Natural killer cell (primary cell): ENCODE data around the gene C2CD2. TPM values are rescaled to one million over a fixed set of nuclear protein-coding genes. Genes with fewer than 3 reads are reported as not detected.

Experiments used
- ATAC-seq, 3 donors: fragments of 150-1000 bp in 2 of 3; fragments of 200-7000 bp in 1 of 3; cut with Tn5 transposase; 1 replicate in 1 of 3; 2 replicates in 2 of 3; pipeline ENCODE4 v1.10.0; 2021; ENCODE audit warnings: mild to moderate bottlenecking in 2 of 3, moderate library complexity in 2 of 3
- DNase-seq, 2 donors: peaks; one replicate each; pipeline versions ENCODE4 v3.0.0 to v3.0.0-alpha.2; 2013 to 2021; ENCODE audit warnings: mixed read lengths in 1 of 2
- H3K27ac ChIP-seq: one replicate; pipeline ENCODE4 v1.5.1; 2013; ENCODE audit warnings: mild to moderate bottlenecking, low read length
- H3K27me3 ChIP-seq: one replicate; pipeline ENCODE4 v1.6.1; 2013; ENCODE audit warnings: low read length; ENCODE audit not compliant: control insufficient read depth, insufficient read depth
- H3K36me3 ChIP-seq: one replicate; pipeline ENCODE4 v1.6.1; 2013; ENCODE audit warnings: low read length; ENCODE audit not compliant: control insufficient read depth, insufficient read depth
- H3K4me1 ChIP-seq: one replicate; pipeline ENCODE4 v1.6.1; 2013; ENCODE audit warnings: low read length; ENCODE audit not compliant: control insufficient read depth, insufficient read depth
- H3K4me3 ChIP-seq: one replicate; pipeline ENCODE4 v1.5.1; 2013; ENCODE audit warnings: low read length
- H3K9me3 ChIP-seq: one replicate; pipeline ENCODE4 v1.6.1; 2013; ENCODE audit warnings: low read length; ENCODE audit not compliant: control insufficient read depth, insufficient read depth
- H3K27ac Mint-ChIP-seq, 2 donors: one replicate each; pipeline ENCODE4 v1.8.0; 2022; ENCODE audit warnings: mild to moderate bottlenecking in 2 of 2, mixed read lengths in 2 of 2, moderate library complexity in 1 of 2
- H3K27me3 Mint-ChIP-seq, 2 donors: one replicate each; pipeline ENCODE4 v1.8.0; 2022; ENCODE audit warnings: low read depth in 2 of 2, mixed read lengths in 2 of 2
- H3K36me3 Mint-ChIP-seq: one replicate; pipeline ENCODE4 v1.8.0; 2022; ENCODE audit warnings: mixed read lengths
- H3K4me1 Mint-ChIP-seq, 2 donors: one replicate each; pipeline ENCODE4 v1.8.0; 2022; ENCODE audit warnings: mixed read lengths in 2 of 2
- H3K4me3 Mint-ChIP-seq: one replicate; pipeline ENCODE4 v1.8.0; 2022; ENCODE audit warnings: mild to moderate bottlenecking, moderate library complexity, mixed read lengths
- H3K9me3 Mint-ChIP-seq, 2 donors: one replicate each; pipeline ENCODE4 v1.8.0; 2022; ENCODE audit warnings: mixed read lengths in 2 of 2
- WGBS: methylation state at CpG from one replicate; pipeline ENCODE4 v1.1.7; 2013; ENCODE audit warnings: missing lambda C conversion rate; ENCODE audit not compliant: insufficient coverage; 5-methylcytosine and 5-hydroxymethylcytosine counted together
- intact Hi-C: fragments of 100-400 bp; cut with micrococcal nuclease; formaldehyde crosslinking; loops from one replicate; pipeline ENCODE4 v1.14.2; 2022
- total RNA-seq, 4 donors: library from RNA; stranded (reverse); fragments of 120-200 nt in 1 of 4; gene quantifications; one replicate each; pipeline versions ENCODE4 v1.2.3 to v1.2.4, GENCODE V29; 2013 to 2022
- TF ChIP-seq, protein P1 (sequence below): fragments of 200-600 bp; IDR thresholded peaks from one replicate; pipeline ENCODE4 v1.8.0; 2022; ENCODE audit warnings: antibody characterized with exemption

C2CD2 gene
- total RNA-seq, 3 donors from 2014 or later (not counting 1 experiment from before 2014, with no cell fraction given), result 2.1 to 10.1 (median 8.9) TPM

DNA sequence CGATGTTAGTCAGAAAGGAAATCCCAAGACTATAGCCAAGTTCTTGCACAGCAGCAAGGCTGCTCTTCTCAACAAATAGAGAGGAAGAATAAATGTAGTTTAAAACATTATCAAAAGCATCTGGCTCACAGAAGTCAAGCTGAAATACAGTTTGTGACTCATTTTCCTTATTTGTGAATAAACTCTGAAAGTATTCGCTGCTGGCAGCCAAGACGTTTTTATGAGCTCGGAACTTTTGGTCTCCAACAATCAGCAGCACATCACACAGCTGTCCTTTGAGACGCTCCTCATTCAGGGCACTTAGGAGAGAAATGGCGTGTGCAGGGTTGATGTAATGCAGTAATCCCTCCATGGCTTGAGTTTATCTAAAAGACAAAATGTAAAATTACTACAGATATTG is 39.9 kb upstream of the C2CD2 start:
- Mint-ChIP-seq H3K4me3 (no peak overlapping the region), H3K9me3 (no peaks in the 10 kb centered on the region), H3K36me3 (peaks cover 8% of the 10 kb centered on the region), H3K27ac (no peak overlapping the region), H3K4me1 (peaks cover 0 to 6% of the 10 kb centered on the region in 2 donors), H3K27me3 (no peaks in the 10 kb centered on the region)
- peaks cover 33% of the 10 kb centered on the region for H3K36me3 ChIP-seq
- H3K4me1 ChIP-seq, result no peaks in the 10 kb centered on the region
- intact Hi-C loops, result no loop called here
- peaks cover 4% of the 10 kb centered on the region for H3K9me3 ChIP-seq
- no peak overlapping the region for H3K27ac ChIP-seq
- no peak overlapping the region for H3K4me3 ChIP-seq
- no peaks in the 10 kb centered on the region for H3K27me3 ChIP-seq
- TF ChIP-seq, protein P1, sequence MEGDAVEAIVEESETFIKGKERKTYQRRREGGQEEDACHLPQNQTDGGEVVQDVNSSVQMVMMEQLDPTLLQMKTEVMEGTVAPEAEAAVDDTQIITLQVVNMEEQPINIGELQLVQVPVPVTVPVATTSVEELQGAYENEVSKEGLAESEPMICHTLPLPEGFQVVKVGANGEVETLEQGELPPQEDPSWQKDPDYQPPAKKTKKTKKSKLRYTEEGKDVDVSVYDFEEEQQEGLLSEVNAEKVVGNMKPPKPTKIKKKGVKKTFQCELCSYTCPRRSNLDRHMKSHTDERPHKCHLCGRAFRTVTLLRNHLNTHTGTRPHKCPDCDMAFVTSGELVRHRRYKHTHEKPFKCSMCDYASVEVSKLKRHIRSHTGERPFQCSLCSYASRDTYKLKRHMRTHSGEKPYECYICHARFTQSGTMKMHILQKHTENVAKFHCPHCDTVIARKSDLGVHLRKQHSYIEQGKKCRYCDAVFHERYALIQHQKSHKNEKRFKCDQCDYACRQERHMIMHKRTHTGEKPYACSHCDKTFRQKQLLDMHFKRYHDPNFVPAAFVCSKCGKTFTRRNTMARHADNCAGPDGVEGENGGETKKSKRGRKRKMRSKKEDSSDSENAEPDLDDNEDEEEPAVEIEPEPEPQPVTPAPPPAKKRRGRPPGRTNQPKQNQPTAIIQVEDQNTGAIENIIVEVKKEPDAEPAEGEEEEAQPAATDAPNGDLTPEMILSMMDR, result no peak
- no peak for ATAC-seq
- no peak for DNase-seq
- WGBS, result 97% methylated on average over 6 of the region's 6 CpGs

DNA sequence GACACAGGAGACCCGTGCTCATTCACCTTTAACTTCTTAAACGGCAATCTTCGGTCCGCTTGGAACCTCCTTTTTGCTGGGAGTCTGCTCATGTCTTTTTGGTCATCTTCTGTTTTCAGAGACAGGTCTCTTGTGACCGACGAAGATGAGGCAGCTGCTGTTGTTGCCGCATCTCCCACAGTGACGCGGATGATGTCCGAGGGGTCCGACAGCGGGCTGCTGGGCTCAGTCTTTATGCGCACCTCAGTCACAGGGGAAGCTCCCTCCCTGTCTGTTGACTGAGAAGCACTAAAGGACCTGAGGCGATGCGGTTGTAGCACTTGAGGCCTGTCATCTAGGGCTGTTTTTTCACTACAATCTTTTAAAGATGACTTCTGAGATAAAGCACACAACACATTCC is 38.8 kb upstream of the C2CD2 start:
- H3K36me3 Mint-ChIP-seq, result peaks cover 8% of the 10 kb centered on the region
- no peaks in the 10 kb centered on the region for H3K9me3 Mint-ChIP-seq
- intact Hi-C loops, result no loop called here
- H3K4me3 ChIP-seq, result no peak overlapping the region
- no peak for ATAC-seq
- TF ChIP-seq, protein P1, result no peak
- peaks cover 33% of the 10 kb centered on the region for H3K36me3 ChIP-seq
- no peak overlapping the region for H3K27ac ChIP-seq
- DNase-seq, result no peak
- H3K27ac Mint-ChIP-seq, result no peak overlapping the region
- H3K4me3 Mint-ChIP-seq, result no peak overlapping the region
- H3K27me3 ChIP-seq, result no peaks in the 10 kb centered on the region
- H3K4me1 ChIP-seq, result no peaks in the 10 kb centered on the region
- peaks cover 0 to 6% of the 10 kb centered on the region in 2 donors for H3K4me1 Mint-ChIP-seq
- peaks cover 4% of the 10 kb centered on the region for H3K9me3 ChIP-seq
- no peaks in the 10 kb centered on the region for H3K27me3 Mint-ChIP-seq
- WGBS, result 97% methylated on average over 15 of the region's 15 CpGs

DNA sequence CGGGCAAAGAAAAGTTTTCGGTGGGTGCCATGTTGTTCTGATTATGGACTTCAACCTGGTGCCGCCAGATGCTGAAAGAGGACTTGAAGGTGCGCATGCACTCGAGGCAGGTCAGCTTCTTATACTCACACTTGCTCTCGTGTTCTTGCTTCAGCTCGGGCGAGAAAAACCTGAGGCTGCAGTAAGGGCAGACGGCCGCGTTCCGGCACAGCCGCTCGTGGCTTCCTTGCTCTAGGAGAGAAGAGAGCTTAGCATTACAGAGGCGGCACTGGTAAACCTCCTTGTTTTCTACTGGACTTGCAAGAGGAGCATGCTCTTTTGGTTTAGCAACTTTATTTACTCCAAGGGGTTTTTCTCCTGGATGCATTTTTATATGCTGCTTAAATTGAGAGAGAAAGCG is 37.8 kb upstream of the C2CD2 start:
- Mint-ChIP-seq H3K27ac (no peak overlapping the region), H3K4me3 (no peak overlapping the region), H3K27me3 (no peaks in the 10 kb centered on the region), H3K4me1 (peaks cover 0 to 6% of the 10 kb centered on the region in 2 donors), H3K9me3 (no peaks in the 10 kb centered on the region), H3K36me3 (peaks cover 8% of the 10 kb centered on the region)
- no peak overlapping the region for H3K27ac ChIP-seq
- H3K36me3 ChIP-seq, result peaks cover 29% of the 10 kb centered on the region
- no peak for DNase-seq
- no peak for ATAC-seq
- no peaks in the 10 kb centered on the region for H3K27me3 ChIP-seq
- no peaks in the 10 kb centered on the region for H3K4me1 ChIP-seq
- 96% methylated on average over 16 of the region's 16 CpGs for WGBS
- H3K4me3 ChIP-seq, result no peak overlapping the region
- peaks cover 4% of the 10 kb centered on the region for H3K9me3 ChIP-seq
- intact Hi-C loops, result no loop called here
- TF ChIP-seq, protein P1, result no peak

DNA sequence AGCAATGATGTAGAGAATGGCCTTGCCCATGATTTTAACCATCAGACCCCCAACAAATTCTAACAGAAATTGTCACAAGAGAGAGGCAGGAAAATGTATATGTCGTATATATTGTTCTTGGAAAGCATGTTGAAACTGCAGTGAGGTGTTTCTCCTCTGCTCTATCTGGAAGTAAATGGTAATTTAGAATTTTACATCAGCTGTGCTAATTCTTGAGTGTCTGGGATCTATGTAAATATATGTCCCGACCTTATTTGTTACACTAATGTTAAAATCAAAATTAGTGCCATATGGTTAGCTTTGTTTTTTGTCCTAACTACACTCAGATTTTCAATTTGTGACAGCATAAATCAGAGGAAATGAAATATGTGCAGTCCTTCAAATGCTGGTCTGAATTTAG is 35.9 kb upstream of the C2CD2 start:
- Mint-ChIP-seq H3K4me3 (no peak overlapping the region), H3K4me1 (peaks cover 0 to under 1% of the 10 kb centered on the region in 2 donors), H3K27ac (no peak overlapping the region), H3K9me3 (no peaks in the 10 kb centered on the region), H3K27me3 (no peaks in the 10 kb centered on the region), H3K36me3 (peaks cover 8% of the 10 kb centered on the region)
- intact Hi-C loops, result no loop called here
- no CpG with 5 or more reads among the region's 2 CpGs for WGBS
- Histone ChIP-seq H3K4me1 (no peaks in the 10 kb centered on the region), H3K27ac (no peak overlapping the region), H3K36me3 (peaks cover 28% of the 10 kb centered on the region), H3K4me3 (no peak overlapping the region), H3K9me3 (no peaks in the 10 kb centered on the region), H3K27me3 (no peaks in the 10 kb centered on the region)
- DNase-seq, result no peak
- ATAC-seq, result no peak
- TF ChIP-seq, protein P1, result no peak
